ENCODE data around the gene FBXO15. TPM values are rescaled to one million over a fixed set of nuclear protein-coding genes. Genes with fewer than 3 reads are reported as not detected.

Gene FBXO15
- total RNA-seq, 1 experiment from 2014 or later, result 0.39 TPM

GRCh38 chr18:74110976-74111375 is 36.7 kb downstream of the FBXO15 start:
- Histone ChIP-seq H4K5ac (ENCODE audit: insufficient read length, low read depth, low read length) (no peak overlapping the region), H2BK5ac (ENCODE audit: insufficient read length, low read length) (no peak overlapping the region), H2AFZ (ENCODE audit: low read length) (no peak overlapping the region), H4K8ac (replicated peaks; ENCODE audit: insufficient read length, low read depth, low read length) (no peak overlapping the region), H3T11ph (ENCODE audit: low read length) (no peak overlapping the region), H3K56ac (ENCODE audit: insufficient read length, low read depth, low read length) (no peak overlapping the region), H3K23ac (ENCODE audit: insufficient read length, low read depth, low read length) (no peak overlapping the region), H4K91ac (ENCODE audit: insufficient read length, low read depth, low read length) (no peak overlapping the region), H4K20me1 (ENCODE audit: control insufficient read depth, insufficient read depth, insufficient read length) (no peaks in the 10 kb centered on the region), H3K4me1 (ENCODE audit: insufficient read depth, low read length) (peaks cover 6% of the 10 kb centered on the region), H3K4ac (ENCODE audit: low read depth, low read length) (no peak overlapping the region), H3K79me1 (ENCODE audit: insufficient read depth, low read depth, low read length, poor library complexity, severe bottlenecking) (no peaks in the 10 kb centered on the region), H2AK5ac (ENCODE audit: insufficient read length, low read length) (no peak overlapping the region), H3K9ac (ENCODE audit: extremely low read depth, insufficient read length, low read length) (no peak overlapping the region), H3K79me2 (ENCODE audit: insufficient read depth, low read length) (no peaks in the 10 kb centered on the region), H3K23me2 (ENCODE audit: insufficient read length, low read depth, low read length, poor library complexity, severe bottlenecking) (no peaks in the 10 kb centered on the region), H3K27ac (ENCODE audit: insufficient read length, low read depth, low read length) (no peak overlapping the region), H2BK15ac (ENCODE audit: low read depth, low read length) (no peak overlapping the region), H3K18ac (ENCODE audit: insufficient read length, low read depth, low read length) (no peak overlapping the region), H3K4me2 (ENCODE audit: insufficient read depth, insufficient read length, low read length) (no peak overlapping the region), H2BK20ac (ENCODE audit: low read depth, low read length, poor library complexity, severe bottlenecking) (no peak overlapping the region), H3K9me3 (ENCODE audit: control insufficient read depth, low read depth, low read length) (peaks cover 8% of the 10 kb centered on the region), H3K27me3 (ENCODE audit: insufficient read depth, low read length) (no peaks in the 10 kb centered on the region), H3K14ac (ENCODE audit: insufficient read depth, low read length) (no peak overlapping the region), H2BK12ac (ENCODE audit: insufficient read length, low read depth, low read length) (no peak overlapping the region), H2BK120ac (ENCODE audit: low read depth, low read length, poor library complexity, severe bottlenecking) (no peak overlapping the region)
- peaks cover 26 to 30% of the 10 kb centered on the region in 2 experiments for H3K4me1 Mint-ChIP-seq
- H3K27ac Mint-ChIP-seq, result no peak overlapping the region
- no peak for TF ChIP-seq CTCF (conservative IDR thresholded peaks at IDR 0.05)
- DNase-seq, result no peak
- no peak overlapping the region for H3K4me3 Mint-ChIP-seq
- H3K9me3 Mint-ChIP-seq, result peaks cover 38% of the 10 kb centered on the region in 2 experiments
- no peaks in the 10 kb centered on the region for H3K27me3 Mint-ChIP-seq (ENCODE audit: low read depth)
- WGBS (ENCODE audit: extremely low coverage, insufficient read length, low lambda C conversion rate), result no CpG with 5 or more reads among the region's 4 CpGs
- peaks cover 13 to 52% (median 15%) of the 10 kb centered on the region in 3 experiments for H3K36me3 Mint-ChIP-seq (ENCODE audit: insufficient read depth in 1 of 3, low read depth in 3 of 3)

Measured in H9 (cell line).